Measurements from ENCODE around the gene OBSCN.

Gene OBSCN

DNA sequence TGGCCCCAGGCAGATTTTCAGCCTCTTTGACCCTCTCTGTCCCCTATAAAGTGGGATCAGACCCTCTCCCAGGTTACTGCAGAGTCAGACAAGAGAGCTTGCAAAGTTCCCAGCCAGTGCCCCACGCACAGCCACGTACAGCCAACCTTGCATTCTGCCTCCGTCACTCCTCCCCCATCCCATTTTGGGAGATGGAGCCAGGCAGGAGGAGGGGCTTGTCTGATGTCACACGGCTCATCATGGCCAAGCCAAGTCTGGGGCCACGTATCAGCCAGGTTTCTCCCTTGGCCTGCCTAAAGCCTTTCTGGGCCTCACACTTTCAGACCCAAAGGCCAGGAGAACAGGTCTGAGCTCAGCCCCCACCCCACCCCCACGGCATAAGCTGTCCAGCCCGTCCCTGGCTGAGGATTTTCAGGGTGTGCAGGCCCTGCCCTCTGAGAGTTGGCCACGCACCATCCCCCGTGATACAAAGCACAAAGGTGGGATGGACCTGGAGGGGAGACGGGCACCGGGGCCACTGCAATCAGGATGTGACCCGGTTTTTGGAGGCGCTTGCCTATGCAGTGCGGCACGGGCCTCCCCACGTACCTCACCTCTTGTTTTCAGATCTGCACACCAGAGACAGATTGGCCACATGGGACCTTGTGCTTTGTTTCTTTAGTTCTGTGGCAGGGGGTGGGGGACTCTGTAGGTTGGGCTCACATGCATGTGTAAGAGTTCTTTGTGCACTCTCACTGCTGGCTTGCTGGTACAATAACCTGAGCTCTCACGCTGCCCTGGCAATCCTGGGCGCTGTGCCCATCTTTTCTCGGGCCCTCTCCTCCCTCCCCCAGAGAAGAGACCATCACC, 151.1 kb downstream of the OBSCN start:
- no peak for DNase-seq

DNA sequence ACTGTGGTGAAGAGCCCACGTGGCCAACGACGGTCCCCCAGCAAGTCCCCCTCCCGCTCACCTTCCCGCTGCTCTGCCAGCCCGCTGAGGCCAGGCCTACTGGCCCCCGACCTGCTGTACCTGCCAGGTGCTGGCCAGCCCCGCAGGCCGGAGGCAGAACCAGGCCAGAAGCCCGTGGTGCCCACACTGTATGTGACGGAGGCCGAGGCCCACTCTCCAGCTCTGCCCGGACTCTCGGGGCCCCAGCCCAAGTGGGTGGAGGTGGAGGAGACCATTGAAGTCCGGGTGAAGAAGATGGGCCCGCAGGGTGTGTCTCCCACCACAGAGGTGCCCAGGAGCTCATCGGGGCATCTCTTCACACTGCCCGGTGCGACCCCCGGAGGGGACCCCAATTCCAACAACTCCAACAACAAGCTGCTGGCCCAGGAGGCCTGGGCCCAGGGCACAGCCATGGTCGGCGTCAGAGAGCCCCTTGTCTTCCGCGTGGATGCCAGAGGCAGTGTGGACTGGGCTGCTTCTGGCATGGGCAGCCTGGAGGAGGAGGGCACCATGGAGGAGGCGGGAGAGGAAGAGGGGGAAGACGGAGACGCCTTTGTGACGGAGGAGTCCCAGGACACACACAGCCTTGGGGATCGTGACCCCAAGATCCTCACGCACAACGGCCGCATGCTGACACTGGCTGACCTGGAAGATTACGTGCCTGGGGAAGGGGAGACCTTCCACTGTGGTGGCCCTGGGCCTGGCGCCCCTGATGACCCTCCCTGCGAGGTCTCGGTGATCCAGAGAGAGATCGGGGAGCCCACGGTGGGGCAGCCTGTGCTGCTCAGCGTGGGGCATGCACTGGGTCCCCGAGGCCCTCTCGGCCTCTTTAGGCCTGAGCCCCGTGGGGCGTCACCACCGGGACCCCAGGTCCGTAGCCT, 152.0 kb downstream of the OBSCN start:
- no peak for DNase-seq

GRCh38 chr1:228360533-228361313, 152.9 kb downstream of the OBSCN start:
- DNase-seq: no peak

GRCh38 chr1:228361314-228362140, 153.7 kb downstream of the OBSCN start:
- peak in 1 of 5 donors; percentile 5 for DNase-seq

DNA sequence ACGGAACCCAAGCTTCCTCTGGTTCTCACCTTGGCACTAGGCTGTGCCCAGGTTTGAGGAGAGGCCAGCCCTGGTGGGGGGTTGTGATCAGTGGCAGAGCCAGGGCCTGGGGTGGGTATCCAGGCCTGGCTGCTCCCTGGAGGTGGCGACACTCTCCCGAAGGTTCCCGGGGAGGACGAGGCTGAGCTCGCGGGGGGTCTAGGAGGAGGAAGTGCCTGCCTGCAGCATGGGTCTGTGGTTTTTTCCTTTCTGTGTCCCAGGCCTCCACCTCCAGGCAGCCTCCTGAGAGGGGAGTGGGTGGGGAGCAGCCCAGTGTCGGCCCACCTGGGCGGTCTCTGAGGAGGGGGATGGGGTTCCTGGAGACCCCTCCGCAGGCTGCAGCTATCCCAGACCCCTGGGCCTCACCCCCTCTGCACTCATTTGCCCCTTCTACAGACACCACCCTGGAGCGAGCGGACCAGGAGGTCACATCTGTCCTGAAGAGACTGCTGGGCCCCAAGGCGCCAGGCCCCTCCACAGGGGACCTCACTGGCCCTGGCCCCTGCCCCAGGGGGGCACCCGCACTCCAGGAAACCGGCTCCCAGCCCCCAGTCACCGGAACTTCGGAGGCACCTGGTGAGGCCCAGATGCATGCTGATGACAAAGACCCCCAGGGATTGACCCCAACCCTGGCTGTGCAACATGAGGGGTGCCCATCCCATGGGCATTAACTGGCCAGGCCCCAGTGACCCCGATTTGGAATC, 154.5 kb downstream of the OBSCN start:
- peak in 1 of 5 donors; percentile 3 for DNase-seq

DNA sequence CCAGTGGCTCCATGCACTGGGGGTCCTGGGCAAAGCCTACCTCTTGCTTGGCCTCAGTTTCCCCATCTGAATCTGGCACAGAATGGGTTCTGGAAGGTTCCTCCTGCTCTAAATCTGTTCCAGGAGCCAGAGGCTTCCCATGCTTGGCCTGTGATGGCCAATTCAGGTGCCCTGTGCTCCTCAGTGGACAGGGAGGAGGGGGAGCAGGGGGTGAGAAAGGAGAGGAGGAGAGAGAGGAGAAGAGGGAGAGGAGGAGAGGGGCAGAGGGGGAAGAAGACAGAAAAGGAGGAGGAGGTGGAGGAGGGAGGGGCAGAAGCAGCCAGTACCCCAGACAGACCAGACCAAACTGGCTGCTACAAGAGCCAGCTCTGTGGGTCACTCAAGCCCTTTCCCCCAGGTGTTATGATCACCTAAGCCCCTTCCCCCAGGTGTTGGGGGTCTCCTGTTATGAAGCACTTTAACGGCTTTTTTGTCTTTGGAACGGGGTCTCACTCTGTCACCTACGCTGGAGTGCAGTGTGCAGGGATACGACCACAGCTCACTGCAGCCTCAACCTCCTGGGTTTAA, 155.1 kb downstream of the OBSCN start:
- DNase-seq: no peak

DNA sequence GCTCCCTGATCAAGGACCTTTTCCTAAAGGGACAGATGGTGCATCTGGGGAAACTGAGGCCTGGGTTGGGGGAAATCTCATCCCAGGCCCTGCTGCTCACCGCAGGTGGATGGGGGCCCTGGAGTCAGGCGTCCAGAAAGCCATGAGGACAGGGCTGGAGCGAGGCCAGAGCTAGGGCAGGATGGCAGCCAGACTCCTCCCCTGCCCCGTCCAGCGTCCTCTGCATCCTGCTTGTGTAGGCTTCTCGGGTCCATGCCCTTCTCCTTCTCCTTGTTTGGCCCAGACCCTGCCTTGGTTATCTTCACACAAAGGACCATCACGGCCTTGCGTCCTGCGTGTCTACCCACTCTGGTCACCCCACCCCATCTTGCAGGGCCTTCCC, 155.8 kb downstream of the OBSCN start:
- no peak for DNase-seq

DNA sequence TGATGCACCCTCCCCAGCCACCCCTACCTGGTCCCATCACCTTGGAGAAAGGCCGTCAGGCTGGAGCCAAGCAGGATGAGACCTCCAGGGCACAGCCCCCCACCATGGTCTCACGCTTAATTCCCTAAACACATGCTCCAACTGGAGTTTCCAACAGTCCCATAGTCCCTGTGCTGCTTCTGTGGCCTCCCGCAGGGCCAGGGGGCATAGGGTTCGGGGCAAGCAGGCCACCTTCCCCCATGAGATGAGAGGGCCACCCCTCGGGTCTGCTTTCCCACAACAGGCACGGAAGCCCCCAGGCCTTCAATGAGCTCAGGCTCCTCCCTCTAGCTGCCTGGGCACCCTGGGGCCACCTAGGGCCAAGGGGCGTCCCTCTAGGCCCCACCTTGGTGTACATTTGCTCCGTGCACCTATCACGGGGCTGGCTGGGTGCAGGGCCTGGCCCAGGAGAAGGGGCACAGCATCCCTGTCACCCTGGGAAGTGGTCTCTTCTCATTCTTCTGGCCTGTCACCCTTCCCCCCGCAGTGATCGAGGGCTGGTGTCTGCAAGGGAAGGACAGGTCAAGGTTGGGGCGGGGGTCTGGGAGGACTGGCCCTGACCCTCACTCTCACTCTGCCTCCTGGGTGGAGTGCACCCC, 156.3 kb downstream of the OBSCN start:
- DNase-seq: no peak

DNA sequence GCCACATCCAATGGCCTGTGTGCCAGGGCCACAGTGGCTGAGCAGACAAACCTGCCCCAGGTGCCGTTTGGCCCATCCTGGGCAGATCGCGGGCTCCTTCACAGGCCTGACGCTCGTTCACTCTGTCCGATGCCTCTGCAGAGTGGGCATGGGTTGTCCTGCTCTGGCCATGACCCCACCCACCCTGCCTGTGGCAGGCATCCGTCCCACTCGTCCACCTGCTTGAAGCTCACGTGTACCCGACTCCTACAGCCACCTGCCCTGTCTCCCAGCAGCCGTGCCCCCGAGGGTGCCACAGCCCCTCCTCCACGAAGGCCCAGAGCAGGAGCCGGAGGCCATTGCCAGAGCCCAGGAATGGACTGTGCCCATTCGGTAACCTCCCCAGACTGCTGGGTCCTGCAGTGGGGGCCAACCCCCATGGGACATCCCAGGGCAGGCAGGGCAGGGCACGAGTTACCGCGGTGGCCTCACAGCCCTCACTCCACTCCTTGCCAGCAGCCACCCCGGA, 156.9 kb downstream of the OBSCN start:
- DNase-seq: no peak

DNA sequence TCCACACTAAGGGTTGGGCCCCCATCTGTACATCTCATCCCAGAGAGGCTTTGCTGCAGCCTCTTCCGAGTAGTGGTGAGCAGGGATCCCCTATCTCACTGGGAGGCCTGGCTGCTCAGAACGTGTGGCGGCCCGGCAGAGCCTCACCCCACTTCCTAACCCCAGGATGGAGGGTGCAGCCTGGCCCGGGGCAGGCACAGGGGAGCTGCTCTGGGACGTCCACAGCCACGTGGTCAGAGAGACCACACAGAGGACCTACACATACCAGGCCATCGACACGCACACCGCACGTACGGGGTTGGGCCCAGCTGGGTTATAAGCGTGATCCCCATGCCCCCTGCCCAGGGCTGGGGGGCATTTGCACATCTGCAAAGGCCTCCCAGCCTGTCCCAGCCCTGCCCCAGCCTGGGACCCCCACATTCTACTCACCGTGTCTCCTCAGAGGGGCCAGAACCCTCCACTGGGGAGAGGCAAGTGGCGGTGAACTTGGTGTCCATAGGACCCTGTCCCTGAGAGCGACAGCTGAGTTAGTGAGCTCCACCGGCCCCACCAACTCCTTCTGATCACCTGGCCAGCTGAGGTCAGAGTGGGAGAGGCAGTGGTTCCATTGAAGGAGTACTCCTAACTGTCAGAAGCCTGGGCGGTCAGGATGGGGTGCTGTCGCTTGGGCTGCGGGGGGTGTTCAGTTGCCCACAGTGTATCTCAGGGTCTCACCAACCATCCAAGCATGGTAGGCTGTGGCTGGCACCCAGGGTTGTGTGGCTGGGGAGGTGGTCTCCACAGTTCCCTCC, 157.6 kb downstream of the OBSCN start:
- no peak for DNase-seq

GRCh38 chr1:228366062-228366865, 158.4 kb downstream of the OBSCN start:
- peak in 1 of 5 donors; percentile 7 for DNase-seq

GRCh38 chr1:228366866-228367741, 159.3 kb downstream of the OBSCN start:
- peak in 1 of 5 donors; percentile 10 for DNase-seq

DNA sequence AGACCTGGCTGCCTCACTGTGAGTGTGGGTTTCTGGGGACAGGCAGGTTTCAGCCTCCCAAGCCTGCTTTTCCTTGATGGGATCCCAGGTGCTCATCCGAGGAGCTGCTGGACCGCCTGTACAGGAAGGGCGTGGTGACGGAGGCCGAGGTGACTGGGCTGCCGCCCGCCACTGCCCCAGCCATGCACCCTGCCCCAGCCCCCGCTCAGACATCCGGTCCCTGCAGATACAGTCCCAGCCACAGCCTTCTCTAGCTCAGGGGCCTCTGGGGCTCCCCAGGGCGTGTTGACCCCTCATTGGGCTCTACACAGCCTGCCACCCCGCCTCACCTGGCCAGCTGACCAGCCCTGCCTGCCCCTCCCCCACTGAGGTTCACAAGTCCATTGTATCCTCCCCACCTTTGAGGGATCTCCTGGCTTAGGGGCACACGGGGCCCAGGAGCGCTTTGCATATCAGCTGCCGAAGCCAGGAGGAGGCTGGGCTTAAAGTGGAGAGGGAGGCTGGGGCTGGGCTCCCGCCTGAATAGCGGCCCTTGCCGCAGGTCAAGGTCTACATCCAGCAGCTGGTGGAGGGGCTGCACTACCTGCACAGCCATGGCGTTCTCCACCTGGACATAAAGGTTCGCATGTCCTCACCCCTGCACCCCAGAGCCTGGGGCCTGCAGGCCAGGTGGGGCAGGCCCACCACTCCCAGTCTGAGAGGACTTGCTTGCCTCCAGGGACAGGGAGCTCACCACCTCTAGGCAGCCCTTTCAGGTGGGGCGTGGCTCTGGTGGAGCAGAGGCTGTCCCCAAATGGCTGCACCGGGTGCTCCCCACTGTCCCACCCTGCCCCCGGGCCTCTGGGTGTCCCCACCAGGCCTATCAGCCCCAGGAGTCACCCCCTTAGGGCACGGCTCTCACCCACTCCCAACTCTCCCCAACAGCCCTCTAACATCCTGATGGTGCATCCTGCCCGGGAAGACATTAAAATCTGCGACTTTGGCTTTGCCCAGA, 160.3 kb downstream of the OBSCN start:
- DNase-seq: no peak

DNA sequence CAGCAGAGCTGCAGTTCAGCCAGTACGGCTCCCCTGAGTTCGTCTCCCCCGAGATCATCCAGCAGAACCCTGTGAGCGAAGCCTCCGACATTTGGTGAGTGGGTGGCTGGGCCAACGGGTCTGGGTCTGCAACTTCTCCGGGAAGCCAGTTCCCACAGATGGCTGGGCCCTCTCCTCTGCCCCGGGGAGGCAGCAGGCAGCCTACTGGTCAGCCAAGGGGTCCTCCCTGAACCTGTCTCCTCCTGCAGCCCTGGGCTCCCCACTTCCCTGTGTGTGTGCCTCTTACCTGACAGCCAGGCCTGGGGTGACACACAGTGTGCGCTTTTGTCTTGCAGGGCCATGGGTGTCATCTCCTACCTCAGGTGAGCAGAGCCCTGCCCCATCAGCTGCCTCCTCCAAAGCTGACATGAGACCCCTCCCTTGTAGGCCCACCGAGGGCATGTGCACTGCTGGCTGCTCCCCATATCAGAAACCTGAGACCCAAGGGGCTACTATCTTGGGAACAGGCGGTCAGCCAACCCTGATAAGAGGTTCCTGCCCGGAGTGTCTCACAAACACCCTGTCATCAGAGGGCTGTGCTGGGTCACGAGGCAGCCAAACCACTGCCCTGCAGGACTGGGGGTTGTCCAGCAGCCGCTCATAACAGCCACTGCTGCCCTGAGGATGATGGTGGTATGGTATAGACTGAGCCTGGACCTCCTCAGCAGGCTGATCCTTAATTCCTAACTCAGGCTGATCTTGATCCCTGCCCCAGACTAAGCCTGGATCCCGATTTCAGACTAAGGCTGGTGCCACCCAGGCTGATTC, 161.2 kb downstream of the OBSCN start:
- DNase-seq: peak in 1 of 5 donors; percentile 5
